HepG2 (cell line): ENCODE data around the gene URM1. TPM values are rescaled to one million over a fixed set of nuclear protein-coding genes. Genes with fewer than 3 reads are reported as not detected.

ENCODE experiments used
- ARNT2 ChIP-seq: sonication (generic); formaldehyde crosslinking; IDR thresholded peaks from 2 replicates; pipeline ENCODE4 v1.8.0; 2022; ENCODE audit warnings: mild to moderate bottlenecking, low read depth, missing genetic modification reagents, moderate library complexity
- ATF7-NPFF ChIP-seq: sonication (generic); formaldehyde crosslinking; IDR thresholded peaks from 2 replicates; pipeline ENCODE4 v1.8.1; 2023; ENCODE audit warnings: mild to moderate bottlenecking, low read depth, missing genetic modification reagents, moderate library complexity
- GLI4 ChIP-seq: sonication (generic); formaldehyde crosslinking; IDR thresholded peaks from 2 replicates; pipeline ENCODE4 v1.5.1; 2020; ENCODE audit warnings: missing genetic modification reagents, mild to moderate bottlenecking, moderate library complexity, borderline replicate concordance
- HOXD1 ChIP-seq: sonication (generic); formaldehyde crosslinking; IDR thresholded peaks from 2 replicates; pipeline ENCODE4 v1.5.0; 2020; ENCODE audit warnings: missing genetic modification reagents
- NAIF1 ChIP-seq: sonication (generic); formaldehyde crosslinking; IDR thresholded peaks from 2 replicates; pipeline ENCODE4 v1.5.0; 2020; ENCODE audit warnings: mild to moderate bottlenecking, missing genetic modification reagents, borderline replicate concordance
- PHF20 ChIP-seq: sonication (generic); formaldehyde crosslinking; IDR thresholded peaks from 2 replicates; pipeline ENCODE4 v1.5.0; 2020; ENCODE audit warnings: mild to moderate bottlenecking, missing genetic modification reagents
- ZBTB7A ChIP-seq: sonication (generic); formaldehyde crosslinking; IDR thresholded peaks from 2 replicates; pipeline ENCODE4 v1.8.0; 2022; ENCODE audit warnings: mild to moderate bottlenecking, missing genetic modification reagents
- ZFP1 ChIP-seq: IDR thresholded peaks from 2 replicates; pipeline ENCODE4 v1.6.1; 2016
- polyA plus RNA-seq, 8 experiments: library from polyadenylated mRNA; depleted of rRNA in 3 of 8; stranded (reverse) in 7 of 8; unstranded in 1 of 8; fragments of >200 nt; fragmentation: Illumina TruSeq in 4 of 8; extraction: Trizol in 4 of 8; gene quantifications; 2 replicates each; pipeline versions ENCODE4 v1.2.1 to v1.2.3, GENCODE V29; 2011 to 2016; ENCODE audit warnings: low read depth in 4 of 8, missing spikeins in 1 of 8, mixed read lengths in 1 of 8; ENCODE audit not compliant: insufficient read depth in 1 of 8
- total RNA-seq, 5 experiments: library from RNA; depleted of rRNA; stranded (reverse); fragments of >200 nt; fragmentation: Illumina TruSeq; extraction: Trizol; gene quantifications; 2 replicates each; pipeline ENCODE4 v1.2.3, GENCODE V29; 2016; ENCODE audit warnings: low read depth in 1 of 5
- TF ChIP-seq, protein P1 (sequence below): sonication (generic); formaldehyde crosslinking; IDR thresholded peaks from 2 replicates; pipeline ENCODE4 v1.8.1; 2022; ENCODE audit warnings: low read depth, mild to moderate bottlenecking, missing genetic modification reagents
- TF ChIP-seq, protein P2 (sequence below): sonication (generic); formaldehyde crosslinking; conservative IDR thresholded peaks from 2 replicates; pipeline ENCODE4 v1.4.0; 2020; ENCODE audit warnings: missing genetic modification reagents
- TF ChIP-seq, protein P3 (sequence below): sonication (generic); formaldehyde crosslinking; IDR thresholded peaks from 2 replicates; pipeline ENCODE4 v1.4.0; 2020; ENCODE audit warnings: missing genetic modification reagents, borderline replicate concordance

The URM1 gene
- total and polyA plus RNA-seq, 2 of the 13 experiments (the other 11 are each of a cell fraction or from before 2014, with no cell fraction given) = 37.1 to 41.3 TPM

DNA sequence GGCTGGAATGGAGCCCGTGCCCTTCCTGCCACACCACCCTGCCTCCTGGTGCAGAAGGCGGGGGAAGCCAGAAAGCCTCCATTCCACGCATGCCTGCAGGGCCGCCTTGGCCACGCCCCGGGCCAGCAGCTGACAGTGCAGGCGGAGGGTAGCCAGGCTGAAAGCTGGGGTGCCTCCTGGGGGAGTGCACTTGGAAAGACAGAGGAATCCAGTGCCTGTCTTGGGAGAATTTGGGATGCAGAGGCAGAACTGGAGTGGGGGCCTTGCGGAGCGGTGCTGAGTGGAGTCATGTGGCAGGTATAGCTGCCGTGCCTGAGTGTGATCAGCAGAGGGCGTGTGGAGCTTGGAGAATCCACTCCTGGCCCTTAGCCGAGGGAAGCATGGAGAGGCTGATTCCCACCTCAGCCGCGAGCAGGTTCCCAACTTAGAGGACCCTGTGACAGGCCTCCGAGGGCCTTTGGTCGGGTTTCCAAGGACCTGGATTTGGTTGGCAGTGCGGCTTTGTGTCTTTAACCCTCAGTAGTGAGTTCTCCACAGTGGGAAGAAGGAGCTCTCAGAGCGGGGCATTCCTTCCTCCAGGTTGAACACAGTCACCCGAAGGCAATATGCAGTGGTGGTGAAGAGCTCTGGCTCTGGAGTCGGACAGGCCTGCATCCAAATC is 9.1 kb upstream of the URM1 start (continued):
- TF ChIP-seq ZBTB7A (CRISPR knock-in tag) = no peak
- TF ChIP-seq ATF7-NPFF = 0 out of 2 replicates have a peak, but pooled peaks have one; percentile 5
- no peak for TF ChIP-seq PHF20 (CRISPR knock-in tag)
- TF ChIP-seq ZFP1 (CRISPR knock-in tag) = 0 out of 2 replicates have a peak, but pooled peaks have one; percentile 48
- no peak for TF ChIP-seq NAIF1 (CRISPR knock-in tag)
- no peak for TF ChIP-seq GLI4 (CRISPR knock-in tag)
- no peak for TF ChIP-seq ARNT2
- TF ChIP-seq, protein P1, sequence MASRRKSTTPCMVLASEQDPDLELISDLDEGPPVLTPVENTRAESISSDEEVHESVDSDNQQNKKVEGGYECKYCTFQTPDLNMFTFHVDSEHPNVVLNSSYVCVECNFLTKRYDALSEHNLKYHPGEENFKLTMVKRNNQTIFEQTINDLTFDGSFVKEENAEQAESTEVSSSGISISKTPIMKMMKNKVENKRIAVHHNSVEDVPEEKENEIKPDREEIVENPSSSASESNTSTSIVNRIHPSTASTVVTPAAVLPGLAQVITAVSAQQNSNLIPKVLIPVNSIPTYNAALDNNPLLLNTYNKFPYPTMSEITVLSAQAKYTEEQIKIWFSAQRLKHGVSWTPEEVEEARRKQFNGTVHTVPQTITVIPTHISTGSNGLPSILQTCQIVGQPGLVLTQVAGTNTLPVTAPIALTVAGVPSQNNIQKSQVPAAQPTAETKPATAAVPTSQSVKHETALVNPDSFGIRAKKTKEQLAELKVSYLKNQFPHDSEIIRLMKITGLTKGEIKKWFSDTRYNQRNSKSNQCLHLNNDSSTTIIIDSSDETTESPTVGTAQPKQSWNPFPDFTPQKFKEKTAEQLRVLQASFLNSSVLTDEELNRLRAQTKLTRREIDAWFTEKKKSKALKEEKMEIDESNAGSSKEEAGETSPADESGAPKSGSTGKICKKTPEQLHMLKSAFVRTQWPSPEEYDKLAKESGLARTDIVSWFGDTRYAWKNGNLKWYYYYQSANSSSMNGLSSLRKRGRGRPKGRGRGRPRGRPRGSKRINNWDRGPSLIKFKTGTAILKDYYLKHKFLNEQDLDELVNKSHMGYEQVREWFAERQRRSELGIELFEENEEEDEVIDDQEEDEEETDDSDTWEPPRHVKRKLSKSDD = no peak
- TF ChIP-seq HOXD1 (CRISPR knock-in tag) = no peak
- TF ChIP-seq, protein P2, sequence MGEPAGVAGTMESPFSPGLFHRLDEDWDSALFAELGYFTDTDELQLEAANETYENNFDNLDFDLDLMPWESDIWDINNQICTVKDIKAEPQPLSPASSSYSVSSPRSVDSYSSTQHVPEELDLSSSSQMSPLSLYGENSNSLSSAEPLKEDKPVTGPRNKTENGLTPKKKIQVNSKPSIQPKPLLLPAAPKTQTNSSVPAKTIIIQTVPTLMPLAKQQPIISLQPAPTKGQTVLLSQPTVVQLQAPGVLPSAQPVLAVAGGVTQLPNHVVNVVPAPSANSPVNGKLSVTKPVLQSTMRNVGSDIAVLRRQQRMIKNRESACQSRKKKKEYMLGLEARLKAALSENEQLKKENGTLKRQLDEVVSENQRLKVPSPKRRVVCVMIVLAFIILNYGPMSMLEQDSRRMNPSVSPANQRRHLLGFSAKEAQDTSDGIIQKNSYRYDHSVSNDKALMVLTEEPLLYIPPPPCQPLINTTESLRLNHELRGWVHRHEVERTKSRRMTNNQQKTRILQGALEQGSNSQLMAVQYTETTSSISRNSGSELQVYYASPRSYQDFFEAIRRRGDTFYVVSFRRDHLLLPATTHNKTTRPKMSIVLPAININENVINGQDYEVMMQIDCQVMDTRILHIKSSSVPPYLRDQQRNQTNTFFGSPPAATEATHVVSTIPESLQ (CRISPR knock-in tag) = no peak
- TF ChIP-seq, protein P3, sequence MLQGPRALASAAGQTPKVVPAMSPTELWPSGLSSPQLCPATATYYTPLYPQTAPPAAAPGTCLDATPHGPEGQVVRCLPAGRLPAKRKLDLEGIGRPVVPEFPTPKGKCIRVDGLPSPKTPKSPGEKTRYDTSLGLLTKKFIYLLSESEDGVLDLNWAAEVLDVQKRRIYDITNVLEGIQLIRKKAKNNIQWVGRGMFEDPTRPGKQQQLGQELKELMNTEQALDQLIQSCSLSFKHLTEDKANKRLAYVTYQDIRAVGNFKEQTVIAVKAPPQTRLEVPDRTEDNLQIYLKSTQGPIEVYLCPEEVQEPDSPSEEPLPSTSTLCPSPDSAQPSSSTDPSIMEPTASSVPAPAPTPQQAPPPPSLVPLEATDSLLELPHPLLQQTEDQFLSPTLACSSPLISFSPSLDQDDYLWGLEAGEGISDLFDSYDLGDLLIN (CRISPR knock-in tag) = no peak
